Activated naive CD8-positive, alpha-beta T cell treated with anti-CD3 and anti-CD28 coated beads, Interleukin-2, amount 10 ng/mL, durations not matched to agents 7 days and 5 days (primary cell): Measurements from ENCODE around the gene LARGE1. TPM values are rescaled to one million over a fixed set of nuclear protein-coding genes. Genes with fewer than 3 reads are reported as not detected.

Experiments used
- ATAC-seq: fragments of 150-1000 bp; cut with Tn5 transposase; one replicate; pipeline ENCODE4 v1.10.0; 2021; ENCODE audit warnings: low read depth, moderate library complexity
- POLR2A ChIA-PET: fragments of 350-600 bp; sonication (Branson Sonifier 250); formaldehyde crosslinking; loops from one replicate; lab custom pipeline; 2021; ENCODE audit warnings: antibody characterized with exemption; lab: Charles Lee
- DNase-seq: peaks from one replicate; pipeline ENCODE4 v3.0.0; 2021
- H3K27ac Mint-ChIP-seq: one replicate; pipeline ENCODE4 v1.8.0; 2022; ENCODE audit warnings: mild to moderate bottlenecking, mixed read lengths
- H3K27me3 Mint-ChIP-seq: one replicate; pipeline ENCODE4 v1.8.0; 2022; ENCODE audit warnings: mild to moderate bottlenecking, moderate library complexity, mixed read lengths
- H3K36me3 Mint-ChIP-seq: one replicate; pipeline ENCODE4 v1.8.0; 2021; ENCODE audit warnings: mild to moderate bottlenecking, mixed read lengths
- H3K4me1 Mint-ChIP-seq: one replicate; pipeline ENCODE4 v1.8.0; 2021; ENCODE audit warnings: mixed read lengths
- H3K4me3 Mint-ChIP-seq: one replicate; pipeline ENCODE4 v1.8.0; 2022; ENCODE audit warnings: mild to moderate bottlenecking, moderate library complexity, mixed read lengths
- H3K9me3 Mint-ChIP-seq: one replicate; pipeline ENCODE4 v1.8.0; 2021; ENCODE audit warnings: mixed read lengths
- total RNA-seq, 2 experiments: library from RNA; stranded (reverse); gene quantifications; one replicate each; pipeline ENCODE4 v1.2.3, GENCODE V29; 2021

Gene LARGE1
- total RNA-seq, 2 experiments from 2014 or later = 0.68 to 0.75 TPM

- Mint-ChIP-seq H3K9me3 (peaks cover 8% of the 10 kb centered on the region), H3K27ac (no peak overlapping the region), H3K4me1 (no peaks in the 10 kb centered on the region), H3K36me3 (no peaks in the 10 kb centered on the region), H3K4me3 (no peak overlapping the region), H3K27me3 (no peaks in the 10 kb centered on the region)
- no peak for ATAC-seq
- no peak for DNase-seq
- POLR2A ChIA-PET = no interaction called here
Measured at GRCh38 chr22:33746501-33746928, 173.8 kb downstream of the LARGE1 start.

- H3K9me3 Mint-ChIP-seq = peaks cover 8% of the 10 kb centered on the region
- H3K4me1 Mint-ChIP-seq = no peaks in the 10 kb centered on the region
- H3K27ac Mint-ChIP-seq = no peak overlapping the region
- no peak for DNase-seq
- H3K36me3 Mint-ChIP-seq = no peaks in the 10 kb centered on the region
- no peak for ATAC-seq
- H3K4me3 Mint-ChIP-seq = no peak overlapping the region
- POLR2A ChIA-PET = no interaction called here
- H3K27me3 Mint-ChIP-seq = no peaks in the 10 kb centered on the region
Measured at GRCh38 chr22:33745501-33745900, 174.8 kb downstream of the LARGE1 start.

GRCh38 chr22:33743756-33744155, 176.5 kb downstream of the LARGE1 start:
- no peak overlapping the region for H3K4me3 Mint-ChIP-seq
- no peak for ATAC-seq
- no peaks in the 10 kb centered on the region for H3K4me1 Mint-ChIP-seq
- H3K9me3 Mint-ChIP-seq = peaks cover 5% of the 10 kb centered on the region
- POLR2A ChIA-PET = no interaction called here
- H3K27me3 Mint-ChIP-seq = no peaks in the 10 kb centered on the region
- no peaks in the 10 kb centered on the region for H3K36me3 Mint-ChIP-seq
- DNase-seq = no peak
- no peak overlapping the region for H3K27ac Mint-ChIP-seq

GRCh38 chr22:33741025-33741424, 179.3 kb downstream of the LARGE1 start:
- POLR2A ChIA-PET = no interaction called here
- H3K27ac Mint-ChIP-seq = no peak overlapping the region
- no peak overlapping the region for H3K4me3 Mint-ChIP-seq
- no peaks in the 10 kb centered on the region for H3K4me1 Mint-ChIP-seq
- no peak for ATAC-seq
- no peaks in the 10 kb centered on the region for H3K27me3 Mint-ChIP-seq
- H3K36me3 Mint-ChIP-seq = no peaks in the 10 kb centered on the region
- H3K9me3 Mint-ChIP-seq = peaks cover 6% of the 10 kb centered on the region
- no peak for DNase-seq

GRCh38 chr22:33739516-33739915, 180.8 kb downstream of the LARGE1 start:
- H3K4me1 Mint-ChIP-seq = no peaks in the 10 kb centered on the region
- no peak overlapping the region for H3K4me3 Mint-ChIP-seq
- no peaks in the 10 kb centered on the region for H3K27me3 Mint-ChIP-seq
- POLR2A ChIA-PET = no interaction called here
- no peak for ATAC-seq
- no peaks in the 10 kb centered on the region for H3K36me3 Mint-ChIP-seq
- H3K27ac Mint-ChIP-seq = no peak overlapping the region
- H3K9me3 Mint-ChIP-seq = peaks cover 7% of the 10 kb centered on the region
- DNase-seq = no peak

GRCh38 chr22:33737662-33738061, 182.6 kb downstream of the LARGE1 start:
- H3K36me3 Mint-ChIP-seq = no peaks in the 10 kb centered on the region
- POLR2A ChIA-PET = no interaction called here
- no peak overlapping the region for H3K27ac Mint-ChIP-seq
- peaks cover 7% of the 10 kb centered on the region for H3K9me3 Mint-ChIP-seq
- ATAC-seq = no peak
- DNase-seq = no peak
- H3K4me3 Mint-ChIP-seq = no peak overlapping the region
- H3K4me1 Mint-ChIP-seq = no peaks in the 10 kb centered on the region
- no peaks in the 10 kb centered on the region for H3K27me3 Mint-ChIP-seq

- ATAC-seq (no peak), DNase-seq (no peak)
- Mint-ChIP-seq H3K27ac (no peak overlapping the region), H3K4me3 (no peak overlapping the region), H3K36me3 (no peaks in the 10 kb centered on the region), H3K4me1 (no peaks in the 10 kb centered on the region), H3K9me3 (peaks cover 7% of the 10 kb centered on the region), H3K27me3 (no peaks in the 10 kb centered on the region)
- POLR2A ChIA-PET = no interaction called here
Measured at GRCh38 chr22:33735978-33736377, 184.3 kb downstream of the LARGE1 start.

GRCh38 chr22:33728847-33729246, 191.4 kb downstream of the LARGE1 start:
- Mint-ChIP-seq H3K9me3 (peaks cover 10% of the 10 kb centered on the region), H3K4me1 (no peaks in the 10 kb centered on the region), H3K36me3 (no peaks in the 10 kb centered on the region), H3K4me3 (no peak overlapping the region), H3K27ac (no peak overlapping the region), H3K27me3 (no peaks in the 10 kb centered on the region)
- no peak for DNase-seq
- POLR2A ChIA-PET = no interaction called here
- ATAC-seq = no peak

GRCh38 chr22:33726294-33726734, 194.0 kb downstream of the LARGE1 start:
- Mint-ChIP-seq H3K36me3 (no peaks in the 10 kb centered on the region), H3K27me3 (no peaks in the 10 kb centered on the region), H3K4me1 (no peaks in the 10 kb centered on the region), H3K27ac (no peak overlapping the region), H3K9me3 (peaks cover 19% of the 10 kb centered on the region), H3K4me3 (no peak overlapping the region)
- POLR2A ChIA-PET = no interaction called here
- DNase-seq (no peak), ATAC-seq (no peak)

GRCh38 chr22:33723915-33724314, 196.4 kb downstream of the LARGE1 start:
- H3K4me3 Mint-ChIP-seq = no peak overlapping the region
- no peaks in the 10 kb centered on the region for H3K36me3 Mint-ChIP-seq
- no peak for DNase-seq
- no peaks in the 10 kb centered on the region for H3K27me3 Mint-ChIP-seq
- H3K9me3 Mint-ChIP-seq = peaks cover 26% of the 10 kb centered on the region
- ATAC-seq = no peak
- POLR2A ChIA-PET = no interaction called here
- H3K27ac Mint-ChIP-seq = no peak overlapping the region
- no peaks in the 10 kb centered on the region for H3K4me1 Mint-ChIP-seq

GRCh38 chr22:33722816-33723215, 197.5 kb downstream of the LARGE1 start:
- H3K4me1 Mint-ChIP-seq = no peaks in the 10 kb centered on the region
- POLR2A ChIA-PET = no interaction called here
- no peaks in the 10 kb centered on the region for H3K27me3 Mint-ChIP-seq
- DNase-seq (no peak), ATAC-seq (no peak)
- H3K9me3 Mint-ChIP-seq = peaks cover 24% of the 10 kb centered on the region
- H3K36me3 Mint-ChIP-seq = no peaks in the 10 kb centered on the region
- H3K4me3 Mint-ChIP-seq = no peak overlapping the region
- no peak overlapping the region for H3K27ac Mint-ChIP-seq

- ATAC-seq (no peak), DNase-seq (no peak)
- POLR2A ChIA-PET = no interaction called here
- peaks cover 22% of the 10 kb centered on the region for H3K9me3 Mint-ChIP-seq
- no peak overlapping the region for H3K27ac Mint-ChIP-seq
- no peaks in the 10 kb centered on the region for H3K36me3 Mint-ChIP-seq
- no peaks in the 10 kb centered on the region for H3K4me1 Mint-ChIP-seq
- H3K4me3 Mint-ChIP-seq = no peak overlapping the region
- no peaks in the 10 kb centered on the region for H3K27me3 Mint-ChIP-seq
Measured at GRCh38 chr22:33720166-33720878, 200.0 kb downstream of the LARGE1 start.

- Mint-ChIP-seq H3K27ac (no peak overlapping the region), H3K27me3 (no peaks in the 10 kb centered on the region), H3K36me3 (no peaks in the 10 kb centered on the region), H3K9me3 (peaks cover 28% of the 10 kb centered on the region), H3K4me1 (no peaks in the 10 kb centered on the region), H3K4me3 (no peak overlapping the region)
- POLR2A ChIA-PET = no interaction called here
- DNase-seq = no peak
- no peak for ATAC-seq
Measured at GRCh38 chr22:33717694-33718396, 202.4 kb downstream of the LARGE1 start.
